Stimulated activated CD8-positive, alpha-beta memory T cell treated with anti-CD3 and anti-CD28 coated beads, Interleukin-7, amount 100 ng/mL, for 24 hours (primary cell): ENCODE data around the gene CHKB.

Experiments used
- DNase-seq: peaks from one replicate; pipeline ENCODE4 v3.0.0-alpha.2; 2020; ENCODE audit warnings: low read depth

Gene CHKB

DNA sequence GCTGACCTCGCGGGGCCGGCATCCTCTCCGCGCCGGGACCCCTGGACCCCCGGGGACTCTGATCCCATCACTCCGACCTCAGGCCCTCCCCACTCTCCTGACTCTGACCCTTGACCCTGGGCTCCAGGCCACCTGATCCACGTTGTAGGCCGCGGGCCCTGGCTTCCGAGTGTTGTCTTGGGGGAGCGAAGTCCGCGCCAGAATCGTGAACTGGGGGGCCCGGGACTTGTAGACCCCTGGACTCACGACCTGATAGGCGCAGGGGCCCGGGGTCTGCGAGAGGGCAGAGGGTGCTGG is 52.1 kb downstream of the CHKB start:
- no peak for DNase-seq

DNA sequence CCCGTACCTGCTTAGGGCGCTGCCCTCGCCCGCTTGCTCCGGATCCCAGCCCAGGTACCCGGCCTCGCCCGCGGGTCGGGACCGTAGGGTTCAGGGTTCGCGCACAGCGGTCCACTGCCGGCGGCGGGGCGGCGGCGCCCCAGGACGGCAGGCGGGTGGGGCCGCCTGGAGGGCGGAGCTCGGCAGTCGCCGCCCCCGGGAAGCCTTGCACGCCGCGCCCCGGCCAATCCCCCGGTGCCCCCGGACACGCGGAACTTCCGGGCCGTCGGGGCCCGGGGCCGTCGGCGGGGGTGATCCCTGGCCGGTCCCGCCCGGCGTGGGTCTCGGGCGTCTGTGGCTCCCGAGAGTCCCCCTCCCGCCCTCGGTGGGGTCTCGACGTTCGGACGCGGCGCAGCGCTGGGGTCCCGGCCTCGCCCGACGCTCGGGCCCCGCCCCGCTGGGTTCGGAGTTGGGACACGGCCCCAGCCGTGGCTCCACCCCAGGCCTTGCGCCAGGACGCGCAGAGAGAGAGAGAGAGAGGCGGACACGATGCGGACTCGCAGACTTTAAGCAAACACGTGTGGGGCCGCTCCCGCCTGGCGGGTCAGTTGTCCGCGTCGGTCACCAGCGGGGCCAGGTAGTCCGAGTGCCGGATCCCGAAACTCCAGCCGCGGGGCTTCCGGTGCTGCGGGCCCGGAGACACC is 52.6 kb downstream of the CHKB start, which contains the start of gene TYMP:
Gene TYMP (minus strand): TSS at position 116 of the 683 bp plus-strand sequence. CDS start 303 bp downstream, outside the sequence.
- peak; percentile 48 for DNase-seq

DNA sequence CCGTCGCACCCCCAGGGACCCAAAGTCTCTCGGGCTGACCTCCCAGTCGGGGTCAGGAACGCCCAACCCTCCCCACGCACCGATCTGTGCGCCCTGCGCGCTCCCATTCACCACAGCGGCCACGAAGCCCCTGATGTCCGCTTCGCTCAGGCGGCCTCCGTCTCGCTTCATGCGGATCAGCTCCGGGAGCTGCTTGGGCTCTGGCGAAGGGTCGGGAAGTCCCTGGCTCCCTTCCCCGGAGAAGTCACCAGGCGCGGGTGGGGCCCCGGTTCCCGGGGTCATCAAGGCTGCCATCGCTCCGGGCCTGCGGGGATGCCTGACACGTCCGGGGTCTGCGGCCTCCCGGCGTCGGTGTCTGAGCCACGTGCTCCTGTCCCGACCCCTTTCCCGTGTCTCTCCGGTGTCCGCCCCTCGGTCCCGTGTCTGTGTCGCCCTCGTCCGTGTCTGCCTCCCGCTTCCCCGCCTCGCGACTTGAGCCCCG is 53.2 kb downstream of the CHKB start:
- DNase-seq = no peak
